Chondrocyte (in vitro differentiated cells): ENCODE measurements around the gene CREB3L2. TPM values are rescaled to one million over a fixed set of nuclear protein-coding genes. Genes with fewer than 3 reads are reported as not detected.
"Not testable (repeated sequence)": the region's sequence is repeated elsewhere in the genome, so short reads cannot be mapped to it uniquely, and the experiment has no call there.

Experiments
- DNase-seq: peaks from one replicate; pipeline ENCODE4 v3.0.0; 2021; ENCODE audit warnings: mixed read lengths, low spot score
- H3K27ac Mint-ChIP-seq: one replicate; pipeline ENCODE4 v1.8.0; 2021; ENCODE audit warnings: mild to moderate bottlenecking, moderate library complexity, mixed read lengths; ENCODE audit not compliant: unreplicated experiment
- H3K27me3 Mint-ChIP-seq: 2 replicates; pipeline ENCODE4 v1.8.0; 2021; ENCODE audit warnings: low read depth, mixed read lengths
- H3K36me3 Mint-ChIP-seq: 2 replicates; pipeline ENCODE4 v1.8.0; 2021; ENCODE audit warnings: low read depth, mixed read lengths
- H3K4me1 Mint-ChIP-seq: 2 replicates; pipeline ENCODE4 v1.8.0; 2021; ENCODE audit warnings: low read depth, mild to moderate bottlenecking, mixed read lengths
- H3K4me3 Mint-ChIP-seq: one replicate; pipeline ENCODE4 v1.8.0; 2021; ENCODE audit warnings: mild to moderate bottlenecking, moderate library complexity, mixed read lengths; ENCODE audit not compliant: unreplicated experiment
- H3K9me3 Mint-ChIP-seq: 2 replicates; pipeline ENCODE4 v1.8.0; 2021; ENCODE audit warnings: low read depth, mixed read lengths
- total RNA-seq: library from RNA; stranded (reverse); gene quantifications from 3 replicates; pipeline ENCODE4 v1.2.1, GENCODE V29; 2021
- TF ChIP-seq, protein P1 (sequence below): fragments of 200-600 bp; sonication (generic); IDR thresholded peaks from 2 replicates; pipeline ENCODE4 v1.5.0; 2021; ENCODE audit warnings: antibody characterized with exemption, mild to moderate bottlenecking, moderate library complexity

CREB3L2 gene
- total RNA-seq, 1 donor from 2014 or later: 217 TPM

DNA sequence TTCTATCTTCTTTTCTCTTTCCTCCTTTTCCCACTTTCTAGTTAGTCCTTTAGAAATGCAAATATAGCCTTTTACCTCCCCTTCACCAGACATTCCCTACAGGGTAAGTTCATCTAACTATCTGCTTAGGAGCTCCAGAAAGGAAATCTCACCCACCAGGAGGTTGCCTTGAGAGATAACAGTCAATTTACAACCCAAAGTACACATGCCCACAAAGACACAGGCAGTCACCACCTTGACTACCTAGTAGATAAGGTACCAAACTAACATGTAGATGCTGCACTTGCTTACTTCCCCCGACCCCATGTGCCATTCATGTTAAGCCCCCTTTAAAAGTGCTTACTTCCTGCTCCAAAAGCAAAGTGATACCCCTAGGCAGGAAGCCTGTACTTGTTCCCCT is 12.8 kb upstream of the CREB3L2 start:
- Mint-ChIP-seq H3K36me3 (no peaks in the 10 kb centered on the region), H3K4me3 (no peak overlapping the region), H3K9me3 (no peaks in the 10 kb centered on the region), H3K4me1 (no peaks in the 10 kb centered on the region), H3K27ac (no peak overlapping the region), H3K27me3 (no peaks in the 10 kb centered on the region)
- TF ChIP-seq, protein P1, sequence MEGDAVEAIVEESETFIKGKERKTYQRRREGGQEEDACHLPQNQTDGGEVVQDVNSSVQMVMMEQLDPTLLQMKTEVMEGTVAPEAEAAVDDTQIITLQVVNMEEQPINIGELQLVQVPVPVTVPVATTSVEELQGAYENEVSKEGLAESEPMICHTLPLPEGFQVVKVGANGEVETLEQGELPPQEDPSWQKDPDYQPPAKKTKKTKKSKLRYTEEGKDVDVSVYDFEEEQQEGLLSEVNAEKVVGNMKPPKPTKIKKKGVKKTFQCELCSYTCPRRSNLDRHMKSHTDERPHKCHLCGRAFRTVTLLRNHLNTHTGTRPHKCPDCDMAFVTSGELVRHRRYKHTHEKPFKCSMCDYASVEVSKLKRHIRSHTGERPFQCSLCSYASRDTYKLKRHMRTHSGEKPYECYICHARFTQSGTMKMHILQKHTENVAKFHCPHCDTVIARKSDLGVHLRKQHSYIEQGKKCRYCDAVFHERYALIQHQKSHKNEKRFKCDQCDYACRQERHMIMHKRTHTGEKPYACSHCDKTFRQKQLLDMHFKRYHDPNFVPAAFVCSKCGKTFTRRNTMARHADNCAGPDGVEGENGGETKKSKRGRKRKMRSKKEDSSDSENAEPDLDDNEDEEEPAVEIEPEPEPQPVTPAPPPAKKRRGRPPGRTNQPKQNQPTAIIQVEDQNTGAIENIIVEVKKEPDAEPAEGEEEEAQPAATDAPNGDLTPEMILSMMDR: no peak
- no peak for DNase-seq

DNA sequence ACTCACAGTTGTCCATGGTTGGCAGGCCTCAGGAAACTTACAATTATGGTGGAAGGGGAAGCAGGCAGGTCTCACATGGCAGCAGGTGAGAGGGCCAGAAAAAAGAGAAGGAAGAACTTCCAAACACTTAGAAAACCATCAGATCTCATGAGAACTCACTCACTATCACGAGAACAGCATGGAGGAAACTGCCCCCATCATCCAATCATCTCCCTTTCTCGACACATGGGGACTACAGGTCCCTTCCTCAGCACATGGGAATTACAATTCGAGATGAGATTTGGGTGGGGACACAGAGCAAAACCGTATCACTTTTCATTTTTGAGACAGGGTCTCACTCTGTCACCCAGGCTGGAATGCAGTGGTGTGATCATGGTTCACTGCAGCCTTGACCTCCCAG is 12.3 kb upstream of the CREB3L2 start:
- H3K27me3 Mint-ChIP-seq, H3K4me1 Mint-ChIP-seq, H3K4me3 Mint-ChIP-seq, DNase-seq, H3K9me3 Mint-ChIP-seq, H3K36me3 Mint-ChIP-seq, H3K27ac Mint-ChIP-seq: not testable (repeated sequence)

DNA sequence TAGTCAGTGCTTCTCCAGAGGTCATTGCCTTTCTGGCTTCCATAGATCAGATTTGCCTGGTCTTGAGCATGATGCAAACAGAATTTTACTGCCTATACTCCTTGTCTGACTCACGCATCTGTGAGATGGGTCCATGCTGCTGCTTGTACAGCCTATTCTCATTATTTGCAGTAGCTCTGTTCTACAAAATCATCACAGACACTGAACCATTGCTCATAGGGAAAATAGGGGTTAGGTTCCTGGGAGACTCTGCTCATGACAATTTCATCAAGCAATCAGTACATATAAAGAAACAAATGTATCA is 7.4 kb upstream of the CREB3L2 start:
- no peak overlapping the region for H3K4me3 Mint-ChIP-seq
- no peaks in the 10 kb centered on the region for H3K36me3 Mint-ChIP-seq
- no peaks in the 10 kb centered on the region for H3K27me3 Mint-ChIP-seq
- no peaks in the 10 kb centered on the region for H3K9me3 Mint-ChIP-seq
- TF ChIP-seq, protein P1: no peak
- peaks cover 13% of the 10 kb centered on the region for H3K4me1 Mint-ChIP-seq
- H3K27ac Mint-ChIP-seq: no peak overlapping the region
- no peak for DNase-seq

DNA sequence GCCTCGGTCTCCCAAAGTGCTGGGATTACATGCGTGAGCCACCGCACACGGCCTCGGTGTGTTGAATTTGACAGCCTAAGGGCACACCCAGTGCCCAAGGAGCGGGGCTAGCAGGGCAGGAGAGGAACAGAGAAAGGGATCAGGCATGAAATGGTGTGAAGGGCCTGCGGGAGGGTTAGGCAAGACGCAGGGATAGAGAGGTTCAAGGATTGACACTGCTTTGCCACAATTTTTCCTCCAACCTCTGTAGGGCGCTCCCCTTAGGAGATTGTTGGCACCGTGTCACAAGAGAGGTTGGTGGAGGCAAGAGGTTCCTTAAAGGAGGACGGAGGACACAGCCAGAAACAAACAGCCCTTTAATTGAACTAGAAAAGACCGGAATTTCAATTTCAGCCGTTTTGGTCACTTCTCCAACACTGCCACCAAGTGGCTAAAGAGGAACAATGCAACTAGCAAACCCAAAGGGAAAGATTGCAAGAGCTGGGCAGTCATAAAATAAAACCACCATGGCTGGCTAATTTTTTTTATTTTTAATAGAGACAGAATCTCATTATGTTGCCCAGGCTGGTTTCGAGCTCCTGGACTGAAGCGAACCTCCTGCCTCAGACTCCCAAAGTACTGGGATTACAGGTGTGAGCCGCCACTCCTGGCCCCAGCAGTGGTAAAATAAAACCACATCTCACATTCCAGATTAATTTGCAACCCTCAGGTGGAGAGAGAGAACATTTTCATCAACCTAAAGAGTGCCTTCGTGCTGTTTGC is 6.9 kb upstream of the CREB3L2 start:
- Mint-ChIP-seq H3K9me3 (no peaks in the 10 kb centered on the region), H3K4me3 (peak overlapping the region; percentile 29), H3K36me3 (no peaks in the 10 kb centered on the region), H3K27me3 (no peaks in the 10 kb centered on the region), H3K27ac (peak overlapping the region; percentile 76), H3K4me1 (peaks cover 16% of the 10 kb centered on the region)
- TF ChIP-seq, protein P1: peak; percentile 97
- DNase-seq: no peak

DNA sequence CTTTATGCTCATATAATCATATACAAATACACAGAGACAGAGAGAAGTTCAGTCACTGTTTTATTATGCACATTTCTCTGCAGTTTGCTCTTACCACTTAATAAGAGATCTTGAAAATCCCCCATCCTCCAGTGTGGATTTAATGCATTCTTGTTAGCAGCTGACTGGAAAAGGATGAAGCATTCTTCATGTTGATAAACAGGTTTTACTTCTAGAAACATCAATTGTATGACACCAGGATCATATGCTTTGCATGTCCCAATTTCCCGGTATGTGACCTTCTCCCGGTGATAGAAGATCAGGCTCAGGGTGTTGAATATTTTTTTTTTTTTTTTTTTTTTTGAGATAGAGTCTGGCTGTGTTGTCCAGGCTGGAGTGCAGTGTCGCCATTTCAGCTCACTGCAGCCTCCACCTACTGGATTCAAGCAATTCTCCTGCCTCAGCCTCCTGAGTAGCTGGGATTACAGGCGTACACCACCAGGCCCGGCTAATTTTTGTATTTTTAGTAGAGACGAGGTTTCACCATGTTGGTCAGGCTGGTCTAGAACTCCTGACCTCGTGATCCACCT is 6.2 kb upstream of the CREB3L2 start:
- no peak for DNase-seq
- H3K27ac Mint-ChIP-seq: no peak overlapping the region

More for the DNA sequence above, 6.2 kb upstream of the CREB3L2 start:
- Mint-ChIP-seq H3K4me3 (no peak overlapping the region), H3K4me1 (peaks cover 18% of the 10 kb centered on the region), H3K27me3 (no peaks in the 10 kb centered on the region), H3K9me3 (no peaks in the 10 kb centered on the region), H3K36me3 (no peaks in the 10 kb centered on the region)
- TF ChIP-seq, protein P1: no peak
